ENCODE data around the gene BTG1. TPM values are rescaled to one million over a fixed set of nuclear protein-coding genes. Genes with fewer than 3 reads are reported as not detected.
A peak's percentile ranks its signal among the peaks of the same experiment; 100 is the strongest.

BTG1 gene
- total and polyA plus RNA-seq, 9 of the 15 experiments (the other 6 are each of a cell fraction or from before 2014, with no cell fraction given) = 3.7 to 28.6 (median 7.4) TPM

GRCh38 chr12:92133171-92133570 is 12.5 kb downstream of the BTG1 start:
- in situ Hi-C loops (cut with MboI) = no loop called here
- Histone ChIP-seq H3K36me3 (ENCODE audit: control insufficient read depth, insufficient read depth, low read length) (peaks cover 2% of the 10 kb centered on the region; the same call in 1 of the 3 replicates), H3K79me2 (ENCODE audit: control insufficient read depth, insufficient read depth, low read length) (peaks cover 92% of the 10 kb centered on the region), H3K9me3 (replicated peaks; ENCODE audit: control insufficient read depth, insufficient read depth, low read depth, low read length) (no peaks in the 10 kb centered on the region), H3K4me3 (no peak overlapping the region), H3K4me1 (replicated peaks in 1 of 2; ENCODE audit: control insufficient read depth in 2 of 2, insufficient read depth in 2 of 2, low read length in 2 of 2) (peaks cover 0 to 39% of the 10 kb centered on the region in 2 experiments; a peak in 4 of 5 replicates), H3K4me2 (ENCODE audit: insufficient read depth, low read length) (peak overlapping the region; percentile 1; the same call in 1 of the 2 replicates), H3K27ac (ENCODE audit: extremely low read depth, low read depth, low read length) (no peak overlapping the region), H3K27me3 (ENCODE audit: control insufficient read depth in 2 of 2, insufficient read depth in 2 of 2, low read length in 2 of 2) (no peaks in the 10 kb centered on the region), H2AFZ (ENCODE audit: low read depth, low read length) (no peak overlapping the region), H3K9me1 (ENCODE audit: control insufficient read depth, insufficient read depth, low read length) (peaks cover 4% of the 10 kb centered on the region), H4K20me1 (replicated peaks; ENCODE audit: control insufficient read depth, insufficient read depth, low read length) (peaks cover 4% of the 10 kb centered on the region), H3K9ac (ENCODE audit: insufficient read depth in 1 of 2, low read depth in 2 of 2, low read length in 2 of 2) (no peak overlapping the region)
- ChIA-PET POLR2A (interaction anchor here (0.6 to 4.9 kb wide), 8 partner anchors 10 to 664 kb away, joined by 3 to 44 read pairs (median 4); partner anchors contain the start of gene BTG1), CTCF (ENCODE audit: low intra/inter-chr PET ratio) (no interaction called here)
- ATAC-seq (peak; percentile 23), DNase-seq (ENCODE audit: extremely low read depth in 1 of 4, low spot score in 3 of 4) (peak in 1 of 4 experiments; percentile 32), FAIRE-seq (peak; percentile 74)
- 0% methylated on average over 1 of the region's 1 CpG for WGBS (ENCODE audit: insufficient coverage, low coverage, missing lambda C conversion rate)
- intact Hi-C loops (cut with micrococcal nuclease) = no loop called here
- no peak for TF ChIP-seq NFE2 (IDR thresholded peaks at IDR 0.05; ENCODE audit: low read depth)
- TF ChIP-seq CEBPG (CRISPR knock-in tag; IDR thresholded peaks at IDR 0.05) = no peak
- no peak; a peak in 1 of 4 replicates for TF ChIP-seq CEBPG (tag; conservative IDR thresholded peaks at IDR 0.05 in 1 of 2, IDR thresholded peaks at IDR 0.05 in 1 of 2)
- TF ChIP-seq TFAM (CRISPR knock-in tag; conservative IDR thresholded peaks at IDR 0.05) = no peak
- 0 out of 2 replicates have a peak, but pooled peaks have one; percentile 9 for TF ChIP-seq CEBPB (tag; IDR thresholded peaks at IDR 0.05)
- TF ChIP-seq NCOA4 (IDR thresholded peaks at IDR 0.05; ENCODE audit: partially characterized antibody) = no peak
- no peak for TF ChIP-seq CCAR2 (IDR thresholded peaks at IDR 0.05; ENCODE audit: low read depth, low read length)
- TF ChIP-seq ID3 (CRISPR knock-in tag; IDR thresholded peaks at IDR 0.05) = no peak
- TF ChIP-seq ID3 (tag; IDR thresholded peaks at IDR 0.05) = peak; percentile 71
- TF ChIP-seq ZBTB8A (IDR thresholded peaks at IDR 0.05; ENCODE audit: partially characterized antibody) = no peak
- TF ChIP-seq SMARCC2 (IDR thresholded peaks at IDR 0.05; ENCODE audit: low read depth) = no peak
- no peak for TF ChIP-seq TAF1 (IDR thresholded peaks at IDR 0.05; ENCODE audit: control insufficient read depth, extremely low read depth, insufficient read depth, low read length, severe bottlenecking)
- TF ChIP-seq TCFL5 (CRISPR knock-in tag; conservative IDR thresholded peaks at IDR 0.05) = no peak
- peak; percentile 28; the same call in 1 of the 2 replicates for TF ChIP-seq TCF3 (CRISPR knock-in tag; IDR thresholded peaks at IDR 0.05)
- TF ChIP-seq ELF1 (tag; IDR thresholded peaks at IDR 0.05) = no peak
- TF ChIP-seq XRCC3 (IDR thresholded peaks at IDR 0.05) = no peak
- TF ChIP-seq ARID1B (IDR thresholded peaks at IDR 0.05) = peak; percentile 45
- no peak for TF ChIP-seq PHB2 (IDR thresholded peaks at IDR 0.05; ENCODE audit: low read depth)
- no peak for TF ChIP-seq ZNF592 (IDR thresholded peaks at IDR 0.05)
- no peak for TF ChIP-seq SAFB (IDR thresholded peaks at IDR 0.05; ENCODE audit: borderline replicate concordance, low read depth, low read length)
- BruUV-seq (replicated peaks) = no TSS peak

All from K562 (cell line).